Measurements from ENCODE around the gene CHSY1. TPM values are rescaled to one million over a fixed set of nuclear protein-coding genes. Genes with fewer than 3 reads are reported as not detected.

The CHSY1 gene
- polyA plus RNA-seq, 3 donors = 2.7 to 19.0 (median 3.0) TPM

GRCh38 chr15:101147181-101147580 is 104.7 kb downstream of the CHSY1 start:
- Mint-ChIP-seq H3K4me1 (peaks cover 16% of the 10 kb centered on the region), H3K27me3 (ENCODE audit: low read depth in 3 of 3) (peaks cover 0 to 8% (median 3%) of the 10 kb centered on the region in 3 donors), H3K27ac (no peak overlapping the region), H3K36me3 (no peaks in the 10 kb centered on the region), H3K4me3 (no peak overlapping the region), H3K9me3 (peaks cover 4 to 14% (median 10%) of the 10 kb centered on the region in 7 donors)
- intact Hi-C loops (cut with micrococcal nuclease) = no loop called here
- H3K9ac ChIP-seq (ENCODE audit: insufficient read depth, low read length, poor library complexity, severe bottlenecking) = no peak overlapping the region
- no peak overlapping the region for H3K4me3 ChIP-seq (replicated peaks in 1 of 3; ENCODE audit: low read depth in 2 of 3, low read length in 3 of 3)
- no peak overlapping the region for H3K4me2 ChIP-seq (replicated peaks; ENCODE audit: extremely low read depth, low read length, poor library complexity, severe bottlenecking)
- TF ChIP-seq CTCF (IDR thresholded peaks at IDR 0.05) = no peak
- H3K27me3 ChIP-seq (ENCODE audit: control insufficient read depth in 2 of 2, insufficient read depth in 2 of 2, low read length in 2 of 2) = no peaks in the 10 kb centered on the region
- H4K20me1 ChIP-seq (ENCODE audit: insufficient read depth, low read length) = no peaks in the 10 kb centered on the region
- DNase-seq = no peak
- WGBS (ENCODE audit: insufficient coverage) = no CpG with 5 or more reads among the region's 5 CpGs
- H2AFZ ChIP-seq (ENCODE audit: insufficient read depth, low read depth, low read length, poor library complexity, severe bottlenecking) = no peak overlapping the region
- peaks cover 0 to 12% of the 10 kb centered on the region in 2 donors for H3K9me3 ChIP-seq (replicated peaks in 1 of 2; ENCODE audit: control insufficient read depth in 1 of 2, insufficient read depth in 1 of 2, low read length in 2 of 2)
- no peaks in the 10 kb centered on the region for H3K79me2 ChIP-seq (ENCODE audit: insufficient read depth, low read length)
- peaks cover 11 to 17% of the 10 kb centered on the region in 2 donors for H3K4me1 ChIP-seq (ENCODE audit: control insufficient read depth in 1 of 2, insufficient read depth in 2 of 2, low read length in 2 of 2)
- H3K27ac ChIP-seq (ENCODE audit: low read depth in 1 of 2, low read length in 2 of 2) = no peak overlapping the region
- H3K36me3 ChIP-seq (replicated peaks in 1 of 2; ENCODE audit: control insufficient read depth in 1 of 2, insufficient read depth in 2 of 2, low read length in 2 of 2) = no peaks in the 10 kb centered on the region

DNA sequence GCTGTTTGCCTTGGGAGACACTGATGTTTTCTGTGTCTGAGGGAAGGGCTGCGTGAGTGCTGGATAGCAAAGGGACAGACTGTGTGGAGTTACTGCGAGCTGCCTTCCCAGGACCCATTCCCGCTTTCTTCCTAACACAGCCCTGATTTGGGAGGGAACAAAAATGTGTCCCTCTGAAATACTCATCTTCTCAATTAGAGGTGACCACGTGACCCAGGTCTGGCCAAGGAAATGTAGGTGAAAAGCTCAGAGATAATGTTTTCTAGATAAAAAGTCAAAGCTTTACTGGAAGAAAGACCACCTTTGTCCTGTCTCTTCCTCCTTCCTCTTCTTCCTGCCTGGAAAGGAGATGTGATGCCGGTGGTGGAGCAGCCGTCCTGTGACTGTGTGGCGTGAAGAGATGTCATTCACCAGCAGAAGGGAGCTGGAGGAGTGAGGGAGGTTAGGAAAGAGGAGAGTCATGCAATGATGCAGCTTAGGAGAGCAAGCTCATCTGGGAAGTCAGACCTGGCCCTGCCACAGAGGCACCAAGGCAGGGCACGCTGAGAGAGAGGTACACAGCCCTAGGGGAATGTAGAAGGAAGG is 105.6 kb downstream of the CHSY1 start:
- no peaks in the 10 kb centered on the region for H3K36me3 Mint-ChIP-seq
- Histone ChIP-seq H2AFZ (ENCODE audit: insufficient read depth, low read depth, low read length, poor library complexity, severe bottlenecking) (no peak overlapping the region), H3K9me3 (replicated peaks in 1 of 2; ENCODE audit: control insufficient read depth in 1 of 2, insufficient read depth in 1 of 2, low read length in 2 of 2) (peaks cover 0 to 12% of the 10 kb centered on the region in 2 donors), H3K36me3 (replicated peaks in 1 of 2; ENCODE audit: control insufficient read depth in 1 of 2, insufficient read depth in 2 of 2, low read length in 2 of 2) (no peaks in the 10 kb centered on the region), H3K27ac (ENCODE audit: low read depth in 1 of 2, low read length in 2 of 2) (no peak overlapping the region), H3K9ac (ENCODE audit: insufficient read depth, low read length, poor library complexity, severe bottlenecking) (no peak overlapping the region), H3K27me3 (ENCODE audit: control insufficient read depth in 2 of 2, insufficient read depth in 2 of 2, low read length in 2 of 2) (no peaks in the 10 kb centered on the region), H3K4me1 (ENCODE audit: control insufficient read depth in 1 of 2, insufficient read depth in 2 of 2, low read length in 2 of 2) (peaks cover 11 to 17% of the 10 kb centered on the region in 2 donors), H3K4me2 (replicated peaks; ENCODE audit: extremely low read depth, low read length, poor library complexity, severe bottlenecking) (no peak overlapping the region), H3K4me3 (replicated peaks in 1 of 3; ENCODE audit: low read depth in 2 of 3, low read length in 3 of 3) (no peak overlapping the region), H4K20me1 (ENCODE audit: insufficient read depth, low read length) (no peaks in the 10 kb centered on the region), H3K79me2 (ENCODE audit: insufficient read depth, low read length) (no peaks in the 10 kb centered on the region)
- peak overlapping the region in 1 of 7 donors; percentile 23 for H3K27ac Mint-ChIP-seq
- peak overlapping the region in 1 of 2 donors; percentile 50 for H3K4me3 Mint-ChIP-seq
- DNase-seq = no peak
- H3K9me3 Mint-ChIP-seq = peaks cover 7 to 14% (median 10%) of the 10 kb centered on the region in 7 donors
- no peak for TF ChIP-seq CTCF (IDR thresholded peaks at IDR 0.05)
- H3K27me3 Mint-ChIP-seq (ENCODE audit: low read depth in 3 of 3) = peaks cover 1 to 8% (median 3%) of the 10 kb centered on the region in 3 donors
- H3K4me1 Mint-ChIP-seq = peaks cover 13% of the 10 kb centered on the region
- intact Hi-C loops (cut with micrococcal nuclease) = no loop called here
- WGBS (ENCODE audit: insufficient coverage) = 96% methylated on average over 3 of the region's 8 CpGs

Measured in CD14-positive monocyte (primary cell).